ENCODE data around the gene CORO7. TPM values are rescaled to one million over a fixed set of nuclear protein-coding genes. Genes with fewer than 3 reads are reported as not detected.

Gene CORO7
- polyA plus RNA-seq, 1 of the 3 experiments (the other 2 are of a cell fraction): 25.8 TPM

- H3K9me3 ChIP-seq: no peaks in the 10 kb centered on the region
- H3K27me3 ChIP-seq (ENCODE audit: insufficient read depth): no peaks in the 10 kb centered on the region
- H3K27ac ChIP-seq (ENCODE audit: low read depth in 2 of 2, low read length in 1 of 2): peak overlapping the region; percentile 39 to 77; a peak in 3 of 4 replicates
- peak overlapping the region; percentile 68 for H3K4me2 ChIP-seq
- WGBS (ENCODE audit: low lambda C conversion rate): 31% methylated on average over 20 of the region's 68 CpGs
- H3F3A ChIP-seq (replicated peaks; ENCODE audit: insufficient read depth): peaks cover 10% of the 10 kb centered on the region
- no peaks in the 10 kb centered on the region for H4K20me1 ChIP-seq (ENCODE audit: insufficient read depth)
- no peaks in the 10 kb centered on the region for H3K36me3 ChIP-seq (replicated peaks in 1 of 2; ENCODE audit: control insufficient read depth in 1 of 2, insufficient read depth in 2 of 2, low read length in 1 of 2)
- H3K4me1 ChIP-seq (ENCODE audit: control insufficient read depth in 1 of 2, insufficient read depth in 2 of 2, low read depth in 1 of 2, low read length in 1 of 2): peaks cover 0 to 16% of the 10 kb centered on the region in 2 experiments; a peak in 1 of 4 replicates
- peak overlapping the region; percentile 52 to 56 for H3K4me3 ChIP-seq (ENCODE audit: low read depth in 2 of 2, low read length in 1 of 2)
- ChIA-PET CTCF (interaction anchor here (0.9 to 2.7 kb wide), 12 partner anchors 8 to 95 kb away, joined by 3 to 11 read pairs (median 4); partner anchors contain the start of gene GLIS2), POLR2A (interaction anchor here (1.3 to 2.8 kb wide), 2 partner anchors 13 to 33 kb away, joined by 4 to 14 read pairs; no protein-coding TSS in a partner anchor)
- no peaks in the 10 kb centered on the region for H3K9me2 ChIP-seq
- H3K9ac ChIP-seq: peak overlapping the region; percentile 36; the same call in 1 of the 2 replicates
- no peaks in the 10 kb centered on the region for H3K79me2 ChIP-seq (ENCODE audit: insufficient read depth)
- DNase-seq: peak; percentile 99
- peak overlapping the region; percentile 86 for H2AFZ ChIP-seq (ENCODE audit: low read depth)
- TF ChIP-seq NRF1 (IDR thresholded peaks at IDR 0.05; ENCODE audit: low read depth, low read length) (no peak), RAD21 (IDR thresholded peaks at IDR 0.05; ENCODE audit: low read length) (no peak), GATA2 (CRISPR knock-in tag; IDR thresholded peaks at IDR 0.05) (no peak), TAF1 (IDR thresholded peaks at IDR 0.05; ENCODE audit: borderline replicate concordance, low read depth, low read length) (no peak), SMC3 (IDR thresholded peaks at IDR 0.05; ENCODE audit: low read depth, low read length) (no peak), TEAD4 (IDR thresholded peaks at IDR 0.05; ENCODE audit: borderline replicate concordance, insufficient read depth) (peak; percentile 70), MEF2A (IDR thresholded peaks at IDR 0.05; ENCODE audit: borderline replicate concordance, low read depth) (no peak), USF1 (IDR thresholded peaks at IDR 0.05; ENCODE audit: borderline replicate concordance, low read depth) (no peak), JUND (IDR thresholded peaks at IDR 0.05) (no peak), RXRA (IDR thresholded peaks at IDR 0.05; ENCODE audit: borderline replicate concordance, low read depth) (no peak), NFIC (IDR thresholded peaks at IDR 0.05; ENCODE audit: borderline replicate concordance) (no peak), RCOR1 (IDR thresholded peaks at IDR 0.05; ENCODE audit: low read length) (no peak), GABPA (IDR thresholded peaks at IDR 0.05; ENCODE audit: low read depth) (peak; percentile 52; the same call in 1 of the 2 replicates), EZH2phosphoT487 (IDR thresholded peaks at IDR 0.05; ENCODE audit: borderline replicate concordance, low read depth) (no peak), EP300 (IDR thresholded peaks at IDR 0.05; ENCODE audit: borderline replicate concordance in 1 of 2, low read depth in 1 of 2, low read length in 1 of 2) (no peak), YY1 (IDR thresholded peaks at IDR 0.05; ENCODE audit: low read depth) (no peak), REST (IDR thresholded peaks at IDR 0.05; ENCODE audit: low read depth, low read length) (no peak), PBX3 (IDR thresholded peaks at IDR 0.05) (peak; percentile 62)
- TF ChIP-seq, protein P1, sequence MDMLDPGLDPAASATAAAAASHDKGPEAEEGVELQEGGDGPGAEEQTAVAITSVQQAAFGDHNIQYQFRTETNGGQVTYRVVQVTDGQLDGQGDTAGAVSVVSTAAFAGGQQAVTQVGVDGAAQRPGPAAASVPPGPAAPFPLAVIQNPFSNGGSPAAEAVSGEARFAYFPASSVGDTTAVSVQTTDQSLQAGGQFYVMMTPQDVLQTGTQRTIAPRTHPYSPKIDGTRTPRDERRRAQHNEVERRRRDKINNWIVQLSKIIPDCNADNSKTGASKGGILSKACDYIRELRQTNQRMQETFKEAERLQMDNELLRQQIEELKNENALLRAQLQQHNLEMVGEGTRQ (IDR thresholded peaks at IDR 0.05; ENCODE audit: borderline replicate concordance, low read depth, low read length): no peak
- TF ChIP-seq, protein P2, sequence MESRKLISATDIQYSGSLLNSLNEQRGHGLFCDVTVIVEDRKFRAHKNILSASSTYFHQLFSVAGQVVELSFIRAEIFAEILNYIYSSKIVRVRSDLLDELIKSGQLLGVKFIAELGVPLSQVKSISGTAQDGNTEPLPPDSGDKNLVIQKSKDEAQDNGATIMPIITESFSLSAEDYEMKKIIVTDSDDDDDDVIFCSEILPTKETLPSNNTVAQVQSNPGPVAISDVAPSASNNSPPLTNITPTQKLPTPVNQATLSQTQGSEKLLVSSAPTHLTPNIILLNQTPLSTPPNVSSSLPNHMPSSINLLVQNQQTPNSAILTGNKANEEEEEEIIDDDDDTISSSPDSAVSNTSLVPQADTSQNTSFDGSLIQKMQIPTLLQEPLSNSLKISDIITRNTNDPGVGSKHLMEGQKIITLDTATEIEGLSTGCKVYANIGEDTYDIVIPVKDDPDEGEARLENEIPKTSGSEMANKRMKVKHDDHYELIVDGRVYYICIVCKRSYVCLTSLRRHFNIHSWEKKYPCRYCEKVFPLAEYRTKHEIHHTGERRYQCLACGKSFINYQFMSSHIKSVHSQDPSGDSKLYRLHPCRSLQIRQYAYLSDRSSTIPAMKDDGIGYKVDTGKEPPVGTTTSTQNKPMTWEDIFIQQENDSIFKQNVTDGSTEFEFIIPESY (IDR thresholded peaks at IDR 0.05; ENCODE audit: borderline replicate concordance, low read depth): no peak
- TF ChIP-seq, protein P3, sequence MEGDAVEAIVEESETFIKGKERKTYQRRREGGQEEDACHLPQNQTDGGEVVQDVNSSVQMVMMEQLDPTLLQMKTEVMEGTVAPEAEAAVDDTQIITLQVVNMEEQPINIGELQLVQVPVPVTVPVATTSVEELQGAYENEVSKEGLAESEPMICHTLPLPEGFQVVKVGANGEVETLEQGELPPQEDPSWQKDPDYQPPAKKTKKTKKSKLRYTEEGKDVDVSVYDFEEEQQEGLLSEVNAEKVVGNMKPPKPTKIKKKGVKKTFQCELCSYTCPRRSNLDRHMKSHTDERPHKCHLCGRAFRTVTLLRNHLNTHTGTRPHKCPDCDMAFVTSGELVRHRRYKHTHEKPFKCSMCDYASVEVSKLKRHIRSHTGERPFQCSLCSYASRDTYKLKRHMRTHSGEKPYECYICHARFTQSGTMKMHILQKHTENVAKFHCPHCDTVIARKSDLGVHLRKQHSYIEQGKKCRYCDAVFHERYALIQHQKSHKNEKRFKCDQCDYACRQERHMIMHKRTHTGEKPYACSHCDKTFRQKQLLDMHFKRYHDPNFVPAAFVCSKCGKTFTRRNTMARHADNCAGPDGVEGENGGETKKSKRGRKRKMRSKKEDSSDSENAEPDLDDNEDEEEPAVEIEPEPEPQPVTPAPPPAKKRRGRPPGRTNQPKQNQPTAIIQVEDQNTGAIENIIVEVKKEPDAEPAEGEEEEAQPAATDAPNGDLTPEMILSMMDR (IDR thresholded peaks at IDR 0.05): no peak
Measured at GRCh38 chr16:4307215-4308037, 109.0 kb downstream of the CORO7 start.

All from SK-N-SH (cell line).